ENCODE results near the gene UQCR11.
"Not testable (repeated sequence)": the region's sequence is repeated elsewhere in the genome, so short reads cannot be mapped to it uniquely, and the experiment has no call there.

The UQCR11 gene

DNA sequence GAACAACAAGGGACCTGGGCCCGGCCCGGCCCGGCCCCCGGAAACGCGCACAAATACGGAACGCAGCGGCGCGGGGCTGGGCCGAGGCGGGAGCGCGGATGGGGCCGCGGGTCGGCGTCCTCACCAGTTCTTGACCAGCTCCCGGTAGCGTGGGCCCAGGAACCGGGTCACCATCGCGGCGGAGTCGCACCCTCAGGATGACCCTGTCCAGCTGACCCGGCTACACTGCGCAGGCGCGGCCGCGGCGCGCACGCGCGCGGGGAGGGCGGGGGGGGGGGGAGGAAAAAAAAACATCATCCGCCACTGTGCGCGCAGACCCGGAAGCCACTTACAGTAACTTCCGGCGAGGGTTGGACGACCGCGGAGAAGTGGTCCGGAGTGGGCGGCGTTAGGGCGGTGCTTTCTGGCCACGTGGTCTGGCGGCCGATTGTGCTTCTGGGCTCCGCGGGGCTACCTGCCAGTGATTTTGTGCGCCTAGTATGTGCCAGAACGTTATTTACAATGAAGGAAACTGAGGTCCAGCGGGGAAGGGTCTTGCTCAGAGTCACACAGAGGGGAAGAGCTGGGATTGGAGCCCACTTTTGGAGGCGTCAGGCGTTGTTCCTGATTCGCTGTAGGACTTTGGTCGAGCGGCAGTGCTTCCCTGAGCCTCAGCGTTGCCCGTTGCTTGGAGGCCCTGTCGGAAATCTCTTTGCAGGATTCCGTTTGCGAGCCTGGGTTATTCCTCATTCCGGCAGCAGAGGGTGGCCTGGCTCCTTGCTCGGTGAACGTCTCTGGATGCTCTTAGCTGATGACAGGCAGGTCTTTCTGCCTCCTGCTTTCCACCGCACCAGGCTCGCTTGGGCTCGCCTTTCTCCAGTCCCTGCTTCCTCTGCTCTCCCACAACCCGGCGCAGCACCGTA is at the start of gene UQCR11:
TSS of gene UQCR11 (minus strand) at position 227 of the 902 bp plus-strand sequence. CDS start at position 174, 53 bp downstream.
- peak; percentile 96 for DNase-seq

DNA sequence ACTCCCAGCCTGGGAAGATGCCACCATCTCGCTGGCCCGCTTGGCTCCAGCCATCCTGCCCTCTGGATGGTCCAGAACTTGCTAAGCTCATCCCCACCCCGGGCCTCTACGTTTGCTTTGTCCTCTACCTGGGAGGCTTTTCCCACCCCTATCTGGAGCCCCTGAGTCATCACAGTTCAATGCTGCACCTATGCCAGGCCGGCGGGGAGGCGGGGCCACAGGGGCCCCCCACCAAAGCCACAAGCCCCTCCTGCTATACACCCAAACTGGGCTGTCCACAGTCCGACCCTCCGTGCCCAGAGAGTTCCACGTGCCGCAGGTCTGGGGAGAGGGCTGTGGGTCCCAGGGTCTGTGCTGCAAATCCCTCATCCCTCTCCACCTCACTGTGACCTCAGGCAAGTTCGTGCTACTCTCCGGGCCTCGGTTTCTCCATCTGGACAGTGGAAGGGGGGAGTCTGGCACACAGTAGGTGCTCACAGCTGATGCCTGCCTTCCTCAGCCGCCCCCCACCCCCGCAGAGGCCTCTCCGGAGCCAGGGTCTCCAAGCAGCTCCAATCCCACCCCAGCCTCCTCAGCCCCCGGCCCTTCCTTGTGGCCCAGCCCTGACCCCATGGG is 49.0 kb upstream of the UQCR11 start:
- DNase-seq, result no peak

DNA sequence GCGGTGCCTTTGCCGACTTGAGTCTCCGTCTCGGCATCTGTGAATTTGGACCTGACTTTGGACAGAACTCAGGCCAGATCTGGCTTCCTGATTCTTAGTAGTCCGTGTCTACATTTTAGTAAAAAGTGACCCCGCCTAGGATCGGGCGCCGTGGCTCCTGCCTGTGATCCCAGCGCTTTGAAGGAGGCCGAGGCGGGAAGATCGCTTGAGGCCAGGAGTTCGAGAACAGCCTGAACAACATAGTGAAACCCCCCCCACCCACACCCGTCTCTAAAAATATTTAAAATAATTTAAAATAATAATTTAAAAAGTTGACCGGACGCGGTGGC is 48.0 kb upstream of the UQCR11 start:
- DNase-seq, result no peak

DNA sequence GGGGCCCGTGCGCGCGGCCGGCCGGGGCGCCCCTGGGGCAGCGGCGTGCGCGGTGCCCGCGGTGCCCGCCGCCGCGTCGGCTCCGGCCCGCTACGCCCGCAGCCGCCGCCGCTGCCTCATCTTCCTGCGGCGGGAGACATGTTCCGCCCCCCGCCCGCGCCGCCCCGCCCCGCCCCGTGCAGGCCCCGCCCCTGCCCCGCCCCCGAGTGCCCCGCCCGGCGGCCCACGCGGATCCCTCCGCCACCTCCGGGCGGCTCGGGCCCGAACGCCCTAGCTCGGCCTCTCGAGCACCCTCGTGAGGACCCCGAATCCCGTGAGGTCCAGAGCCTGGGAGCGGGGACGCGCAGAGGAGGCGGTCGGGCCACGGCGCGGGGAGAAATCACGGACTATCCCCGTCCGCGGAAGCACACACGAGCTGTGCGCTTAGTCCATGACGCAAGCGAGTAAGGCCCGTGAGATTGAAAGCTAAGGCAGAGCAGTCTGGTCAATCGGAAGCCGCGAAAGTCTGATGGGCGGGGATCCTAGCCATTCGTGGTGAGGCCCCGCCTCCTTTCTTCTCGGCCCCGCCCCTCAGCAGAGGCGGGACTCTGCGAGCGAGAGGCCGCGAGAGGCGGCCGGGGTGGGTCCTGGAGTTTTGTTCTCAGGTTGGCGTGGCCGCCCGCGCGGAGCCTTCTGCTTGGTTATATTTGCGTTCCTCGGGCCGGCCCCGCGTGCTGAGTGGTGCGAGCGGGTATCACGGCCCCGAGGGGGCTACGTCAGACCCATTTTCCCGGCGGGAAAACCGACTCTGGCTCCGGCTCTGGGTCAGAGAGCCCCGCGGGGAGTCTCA is 47.4 kb upstream of the UQCR11 start, which contains the start of gene TCF3:
TSS of gene TCF3 (minus strand) at position 145 of the 829 bp plus-strand sequence. CDS start 2,367 bp downstream, outside the sequence.
- peak; percentile 98 for DNase-seq

DNA sequence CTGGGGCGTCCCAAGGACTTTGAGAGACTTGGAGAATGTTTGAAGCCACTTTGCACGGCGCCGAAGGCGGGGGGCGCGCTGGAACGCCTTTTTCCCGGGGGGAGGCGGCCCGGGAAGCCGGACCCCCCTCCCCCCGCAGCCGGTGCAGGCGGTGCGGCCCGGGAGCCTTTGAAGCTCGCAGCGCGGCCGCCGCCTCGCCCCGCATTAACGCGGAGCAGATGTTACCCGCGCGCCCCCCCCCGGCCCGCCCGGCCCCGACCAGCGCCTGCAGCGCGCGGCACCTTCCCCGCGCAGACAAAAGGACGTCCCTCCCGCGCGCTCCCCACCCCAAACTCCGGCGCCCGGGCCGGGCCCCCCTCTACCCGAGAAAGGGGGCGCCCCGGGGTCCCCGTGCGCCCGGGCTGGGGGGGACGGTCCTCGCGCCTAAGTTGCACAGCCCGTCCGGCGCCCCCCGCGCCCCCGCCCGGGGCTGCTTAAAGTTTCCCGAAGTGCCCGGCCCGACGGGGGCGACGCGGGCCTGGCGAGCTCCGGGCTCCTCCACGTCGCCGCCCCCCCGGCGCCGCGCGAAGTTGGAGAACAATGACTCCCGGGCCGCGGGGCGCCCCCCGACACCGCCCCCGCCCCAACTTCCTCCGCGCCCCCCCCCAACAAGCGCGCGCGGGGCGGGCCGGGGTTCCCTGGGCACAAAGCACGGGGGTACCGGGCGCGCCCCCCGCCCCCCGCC is 46.5 kb upstream of the UQCR11 start:
- DNase-seq, result peak; percentile 39

DNA sequence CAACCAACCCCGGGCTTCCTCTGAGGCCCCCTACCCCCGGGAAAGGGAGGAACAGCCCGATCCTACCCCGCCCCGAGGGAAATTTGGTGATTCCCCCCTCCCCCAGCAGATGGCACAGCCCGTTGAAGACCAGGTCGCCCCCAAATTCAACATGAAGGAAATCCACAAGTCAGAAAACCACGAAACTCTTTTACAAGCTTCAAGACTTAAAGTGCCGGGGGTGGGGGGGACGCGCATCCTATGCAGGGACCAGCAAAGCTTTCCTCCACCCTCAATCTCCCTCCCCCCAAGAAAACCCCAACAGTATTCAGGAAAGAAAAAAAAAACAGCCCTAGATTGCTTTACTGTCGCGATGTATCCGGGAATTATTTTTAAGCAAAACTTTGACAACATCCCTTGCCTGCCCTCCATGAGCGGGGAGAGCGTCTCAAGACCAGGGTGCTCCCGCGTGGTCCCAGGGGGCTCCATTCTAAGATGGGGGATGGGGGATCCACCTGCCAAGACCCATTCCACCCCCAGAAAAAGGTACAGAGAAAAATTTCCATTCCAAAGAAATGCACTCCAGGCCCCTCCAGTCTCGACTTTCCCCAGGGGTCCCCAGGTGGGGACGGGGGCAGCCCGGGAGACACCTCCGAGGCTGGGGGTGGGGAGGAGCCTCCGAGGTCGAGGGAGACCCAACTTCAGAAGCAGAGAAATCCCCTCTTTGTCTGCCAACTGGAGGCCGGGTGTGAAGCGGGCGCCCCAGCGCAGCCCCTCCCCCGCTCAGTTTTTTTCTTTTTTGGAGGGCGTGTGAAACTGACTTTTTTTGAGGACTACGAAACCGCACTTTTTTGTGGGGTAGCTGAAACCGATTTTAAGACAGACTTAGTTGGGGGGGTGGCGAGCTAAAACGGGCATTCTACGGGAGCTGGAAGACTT is 45.6 kb upstream of the UQCR11 start:
- peak; percentile 11 for DNase-seq

DNA sequence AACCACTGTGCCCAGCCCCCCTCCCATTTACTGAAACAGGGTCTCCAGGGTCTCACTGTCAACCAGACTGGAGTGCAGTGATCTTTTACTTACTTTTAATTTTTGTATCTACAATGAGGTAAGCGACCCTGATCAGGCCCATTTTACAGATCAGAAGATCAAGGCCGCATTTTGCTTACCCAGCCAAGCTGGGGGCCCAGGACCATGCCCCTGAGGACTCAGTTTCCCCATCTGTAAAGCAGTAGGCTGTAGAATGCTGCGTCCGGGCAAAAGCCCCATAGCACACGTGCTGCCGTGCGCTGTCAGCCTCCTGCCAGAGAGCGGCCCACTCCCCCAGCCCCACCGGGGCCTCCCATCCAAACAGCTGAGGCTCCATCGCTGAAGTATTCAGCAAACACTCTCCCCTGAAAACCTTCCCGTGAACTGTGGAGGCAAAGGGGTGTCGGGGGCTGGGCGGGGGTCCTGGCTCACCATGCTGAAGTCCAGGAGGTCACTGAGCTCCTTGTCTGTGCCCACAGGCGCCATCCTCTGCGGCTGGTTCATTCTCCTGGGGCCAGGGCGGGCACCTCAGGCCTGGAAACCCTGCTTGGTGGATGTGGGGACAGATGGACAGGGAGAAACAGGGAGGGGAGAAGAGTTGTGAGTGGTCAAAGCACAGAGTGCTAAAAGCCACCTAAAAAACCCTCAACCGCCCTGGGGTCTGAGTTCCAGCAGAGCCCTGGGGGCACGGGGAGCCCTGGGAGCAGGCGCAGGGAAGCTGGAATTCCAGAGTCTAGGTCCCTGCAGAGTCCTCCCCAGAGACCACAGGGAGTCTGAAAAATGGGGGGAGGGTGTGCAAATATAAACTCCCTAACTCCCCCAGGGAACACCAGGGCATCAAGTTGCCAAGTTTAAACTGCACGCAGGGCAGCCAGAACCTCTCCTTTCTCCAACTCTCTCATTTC is 44.7 kb upstream of the UQCR11 start:
- DNase-seq, result no peak

DNA sequence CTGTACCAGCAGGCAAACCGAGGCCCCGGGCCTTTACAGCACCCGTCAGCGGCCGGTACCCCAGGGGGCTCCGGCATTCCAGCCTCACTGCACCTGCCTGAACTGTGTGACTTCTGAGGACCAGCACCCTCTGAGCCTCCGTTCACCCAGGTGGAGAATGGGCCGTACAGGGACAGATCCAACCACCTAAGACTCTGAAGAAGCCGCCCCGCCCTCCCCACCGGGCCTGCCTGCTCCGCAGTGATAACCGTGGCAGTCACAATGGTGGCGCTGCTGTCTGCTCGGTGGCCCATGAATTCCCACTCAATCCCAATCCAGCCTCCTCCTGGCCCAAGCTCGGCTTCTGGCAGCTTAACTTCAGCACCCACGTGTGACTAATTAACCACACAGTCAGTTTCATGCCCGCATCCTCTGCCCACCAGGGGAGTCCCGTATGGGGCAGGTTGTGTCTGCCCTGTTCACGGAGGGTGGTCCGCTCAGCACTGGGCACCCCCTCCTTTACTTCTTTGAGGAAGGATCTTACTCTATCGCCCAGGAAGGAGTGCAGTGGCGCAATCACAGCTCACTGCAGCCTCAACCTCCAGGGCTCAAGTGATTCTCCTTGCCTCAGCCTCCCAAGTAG is 43.8 kb upstream of the UQCR11 start:
- DNase-seq, result no peak

DNA sequence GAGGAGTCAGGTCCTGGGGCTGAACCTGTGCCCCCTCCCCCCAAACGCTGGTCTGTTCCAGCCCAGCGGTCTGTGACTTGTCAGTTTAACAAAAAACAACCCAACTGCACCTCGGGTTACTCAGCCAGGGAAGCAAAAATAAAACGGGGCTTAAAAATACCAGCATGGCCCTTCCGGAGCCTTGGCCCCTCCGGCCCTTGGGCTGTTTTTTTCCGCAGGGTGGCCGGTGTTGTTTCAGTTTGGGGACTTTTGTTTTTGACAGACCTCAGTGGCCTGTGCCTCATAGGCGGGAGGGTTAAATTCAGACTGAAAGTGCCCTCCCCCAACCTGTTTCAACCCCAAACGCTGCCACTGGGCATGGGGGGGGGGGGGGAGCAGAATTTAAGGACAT is 43.2 kb upstream of the UQCR11 start:
- DNase-seq, result no peak

DNA sequence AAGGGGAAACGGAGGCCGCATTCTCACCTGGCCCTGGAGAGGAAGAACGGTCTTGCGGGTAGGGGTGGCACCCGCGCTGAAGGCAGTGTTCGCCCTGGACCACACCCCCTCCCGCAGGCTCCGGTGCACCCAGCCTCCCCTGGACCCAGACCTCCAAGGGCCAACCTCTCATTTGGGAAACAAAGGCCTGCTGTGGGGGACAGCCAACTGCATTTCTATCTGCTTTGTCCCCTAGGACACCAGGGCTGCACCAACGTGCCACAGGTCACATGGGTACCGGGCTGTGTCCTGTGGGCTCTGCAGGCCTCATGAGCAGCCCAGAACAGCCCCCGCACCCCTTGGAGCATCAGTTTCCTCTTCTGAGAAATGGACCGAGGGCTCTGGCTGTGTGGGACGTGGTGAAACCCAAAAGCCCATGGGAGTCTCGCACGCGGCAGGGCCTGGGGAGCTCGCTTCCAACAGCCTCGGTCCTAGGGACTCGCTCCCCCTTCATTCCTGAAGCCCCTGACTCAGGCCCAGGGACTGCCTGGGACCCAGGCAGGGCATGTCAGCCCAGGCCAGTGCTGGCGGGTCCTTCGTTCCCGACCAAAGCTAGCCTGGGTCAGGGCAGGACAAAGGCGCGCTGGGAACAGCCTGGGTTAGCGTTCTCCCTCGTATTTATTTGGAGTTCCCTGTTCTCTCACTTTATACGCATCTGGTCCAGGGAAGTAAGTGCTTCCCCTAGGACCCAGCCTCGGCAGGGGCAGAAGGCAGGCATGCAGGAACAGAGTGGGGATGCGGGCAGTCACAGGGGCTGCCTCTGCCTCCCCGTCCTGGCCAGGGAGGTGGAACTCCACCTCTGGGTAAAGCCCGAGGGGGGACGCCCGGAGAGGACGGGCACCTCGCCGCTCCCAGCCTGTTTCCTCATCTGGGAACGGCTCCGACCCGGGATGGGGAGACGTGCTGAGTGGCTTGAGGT is 42.5 kb upstream of the UQCR11 start:
- no peak for DNase-seq

DNA sequence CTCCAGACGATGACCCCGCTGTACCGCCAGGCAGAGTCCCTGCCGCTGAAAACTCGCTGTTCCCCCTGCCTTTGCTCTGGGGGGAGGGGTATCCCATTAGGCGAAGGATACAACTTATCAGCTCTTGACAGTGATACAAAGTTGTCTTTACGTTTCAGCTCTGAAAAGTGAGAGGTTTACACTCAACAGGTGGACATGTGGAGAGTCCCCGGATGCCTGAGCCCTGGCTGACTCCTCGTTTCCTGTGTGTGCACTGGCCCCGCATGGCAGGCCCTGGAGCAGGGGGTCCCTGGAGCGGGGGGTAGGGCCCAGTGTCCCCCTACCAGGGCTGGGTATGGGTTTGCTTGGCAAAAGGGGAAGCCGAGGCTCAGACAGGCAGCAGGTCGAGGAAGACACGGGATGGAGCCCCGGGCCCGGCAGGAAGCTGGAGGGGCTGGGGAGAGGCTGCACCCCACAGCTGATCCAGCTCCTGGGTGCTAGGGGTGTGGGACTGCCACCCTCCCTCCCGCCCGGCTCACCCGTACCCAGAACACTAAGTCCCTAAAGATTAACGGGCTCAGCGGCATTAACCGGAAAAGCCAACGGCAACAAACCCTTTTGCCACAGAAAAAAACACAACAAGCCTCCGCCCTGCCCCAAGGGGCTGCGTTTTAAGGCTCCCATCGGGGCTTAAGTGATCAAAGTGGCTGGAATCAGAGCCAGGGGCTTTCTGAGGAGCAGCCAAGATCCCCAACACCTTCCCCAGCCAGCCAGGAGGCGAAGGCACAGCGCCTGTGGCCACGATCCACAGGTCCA is 41.6 kb upstream of the UQCR11 start:
- no peak for DNase-seq

DNA sequence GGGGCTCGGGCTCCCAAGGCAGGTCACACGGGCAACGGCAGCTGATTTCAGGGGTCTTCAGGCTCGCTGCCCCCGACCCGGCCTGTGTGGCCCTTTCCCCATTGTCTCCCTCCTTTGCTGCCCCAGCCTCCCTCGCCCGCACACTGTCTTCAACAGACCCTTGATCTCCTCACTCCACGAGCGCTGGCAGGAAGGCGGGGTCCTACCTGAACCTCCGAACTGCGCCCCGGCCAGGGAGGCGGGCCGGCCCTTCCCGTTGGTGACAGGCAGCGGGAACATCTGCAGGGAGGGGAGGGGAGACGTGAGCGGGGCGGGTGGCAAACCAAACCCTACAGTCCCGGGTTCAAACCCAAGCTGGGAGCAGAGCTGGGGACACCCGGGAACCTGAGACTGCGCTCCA is 40.9 kb upstream of the UQCR11 start:
- no peak for DNase-seq

DNA sequence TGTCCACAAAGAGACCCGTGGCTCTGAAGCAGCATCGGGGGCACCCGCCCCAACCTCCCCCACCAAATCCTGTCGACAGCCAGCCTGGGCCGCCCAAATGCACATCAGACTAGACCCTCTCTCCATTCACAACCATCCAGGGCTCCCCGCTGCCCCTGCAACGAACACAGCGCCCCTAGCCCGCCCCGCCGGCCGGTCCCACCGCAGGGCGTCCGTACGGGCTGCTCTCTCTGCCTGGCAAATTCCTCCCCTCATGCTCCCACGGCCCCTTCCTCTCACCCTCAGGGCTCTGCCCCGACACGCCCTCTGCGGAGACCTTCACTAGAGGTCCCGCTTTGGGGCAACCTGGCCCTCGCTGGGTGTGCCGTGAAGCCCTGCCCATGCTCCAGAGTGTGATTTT is 40.0 kb upstream of the UQCR11 start:
- no peak for DNase-seq

DNA sequence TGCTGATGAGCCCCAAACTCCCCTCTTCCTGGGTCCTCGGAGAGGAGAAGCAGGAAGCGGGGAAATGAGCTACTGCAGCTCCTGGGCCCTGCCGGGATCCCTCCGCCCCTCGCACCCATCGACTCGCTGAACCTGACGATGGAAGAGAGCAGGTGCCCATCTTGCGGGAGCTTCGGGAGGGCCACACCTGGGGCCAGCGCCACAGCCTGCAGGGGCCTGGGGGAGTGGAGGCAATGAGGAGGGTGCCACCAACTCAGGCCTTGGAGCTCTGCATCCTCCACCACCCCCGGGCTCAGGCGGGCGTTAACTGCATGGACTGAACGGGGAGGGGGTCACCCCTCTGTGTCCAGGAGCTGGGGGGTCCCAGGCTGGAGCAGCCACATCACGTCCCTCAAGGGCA is 38.8 kb upstream of the UQCR11 start:
- DNase-seq, result no peak

DNA sequence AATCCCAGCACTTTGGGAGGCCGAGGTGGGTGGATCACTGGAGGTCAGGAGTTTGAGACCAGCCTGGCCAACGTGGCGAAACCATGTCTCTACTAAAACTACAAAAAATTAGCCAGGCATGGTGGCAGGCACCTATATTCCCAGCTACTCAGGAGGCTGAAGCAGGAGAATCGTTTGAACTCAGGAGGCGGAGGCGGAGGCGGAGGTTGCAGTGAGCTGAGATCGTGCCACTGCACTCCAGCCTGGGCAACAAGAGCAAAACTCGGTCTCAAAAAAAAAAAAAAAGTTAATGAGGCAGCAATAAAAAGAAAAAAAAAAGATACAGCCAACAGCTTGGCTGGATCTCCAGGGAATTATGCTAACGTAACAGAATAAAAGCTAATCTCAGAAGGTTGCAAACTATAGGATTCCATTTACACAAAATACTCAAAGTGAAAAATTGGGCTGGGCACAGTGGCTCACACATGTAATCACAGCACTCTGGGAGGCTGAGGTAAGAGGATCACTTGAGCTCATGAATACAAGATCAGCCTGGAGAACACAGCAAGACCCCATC is 35.7 kb upstream of the UQCR11 start:
- not testable (repeated sequence) for DNase-seq

DNA sequence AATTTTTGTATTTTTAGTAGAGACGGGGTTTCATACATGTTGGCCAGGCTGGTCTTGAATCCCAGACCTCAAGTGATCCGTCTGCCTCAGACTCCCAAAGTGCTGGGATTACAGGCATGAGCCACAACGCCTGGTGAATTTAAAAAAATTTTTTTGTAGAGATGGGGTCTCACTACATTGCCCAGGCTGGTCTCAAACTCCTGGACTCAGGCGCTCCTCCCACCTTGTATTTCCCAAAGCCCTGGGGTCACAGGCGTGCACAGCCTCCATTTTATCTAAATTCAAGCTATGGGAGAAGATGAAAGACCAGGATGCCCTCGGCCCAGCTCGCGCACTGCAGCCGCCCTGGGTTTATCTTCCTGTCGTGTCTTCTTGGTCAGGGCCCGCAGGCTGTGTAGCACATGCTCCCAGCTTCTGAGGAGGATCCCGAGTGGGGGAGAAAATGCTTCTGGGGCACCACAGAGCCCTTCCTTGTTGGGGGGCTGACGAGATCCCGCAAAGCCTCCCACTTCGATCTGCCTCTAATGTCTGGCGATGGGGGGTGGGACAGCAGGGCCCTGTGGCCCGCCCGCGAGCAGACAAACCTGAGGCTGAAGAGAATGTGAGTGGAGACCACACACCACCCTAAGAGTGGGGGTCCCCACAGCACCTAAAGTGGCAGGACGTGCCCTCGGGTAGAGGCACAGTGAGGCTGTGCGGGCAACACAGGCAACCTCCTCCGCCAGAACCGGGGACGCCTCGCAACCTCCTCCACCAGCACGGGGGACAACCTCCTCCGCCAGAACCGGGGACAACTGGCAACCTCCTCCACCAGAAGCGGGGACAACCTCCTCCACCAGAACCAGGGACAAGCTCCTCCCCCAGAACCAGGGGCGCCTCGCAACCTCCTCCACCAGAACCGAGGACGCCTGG is 31.3 kb upstream of the UQCR11 start:
- DNase-seq, result no peak

DNA sequence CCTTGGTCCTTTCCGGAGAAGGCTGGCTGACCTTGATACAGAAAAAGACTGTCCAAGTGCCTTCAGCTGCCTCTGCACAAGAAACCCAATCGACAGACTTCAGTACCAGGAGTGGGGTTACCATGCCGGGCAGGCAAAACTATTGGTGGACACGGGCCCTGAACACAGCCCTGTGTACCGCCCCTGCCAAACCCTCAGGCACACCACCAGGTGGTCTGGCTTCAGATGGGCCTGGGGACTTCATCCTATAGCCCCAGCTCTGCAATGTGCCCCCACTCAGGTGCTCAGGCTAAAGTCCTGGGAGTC is 29.6 kb upstream of the UQCR11 start:
- no peak for DNase-seq
